Astrocyte of the cerebellum (primary cell): ENCODE measurements around the gene RCL1.

Experiments
- DNase-seq: peaks from one replicate; pipeline ENCODE4 v3.0.0-alpha.2; 2011; ENCODE audit warnings: low read depth
- H3K4me3 ChIP-seq: 2 replicates; pipeline ENCODE4 v1.5.1; 2011; ENCODE audit warnings: mild to moderate bottlenecking, low read depth, low read length, moderate library complexity
- CTCF ChIP-seq: IDR thresholded peaks from 2 replicates; pipeline ENCODE4 v1.5.1; 2012; ENCODE audit warnings: low read length, low read depth, moderate library complexity, mild to moderate bottlenecking; ENCODE audit errors: missing control alignments
- in situ Hi-C: cut with HindIII; loops from 2 replicates; pipeline ENCODE4 v1.10.0; 2017; ENCODE audit warnings: low sequenced_read_pairs

Gene RCL1

GRCh38 chr9:4838189-4838546 is 45.4 kb downstream of the RCL1 start:
- TF ChIP-seq CTCF, result no peak
- in situ Hi-C loops, result no loop called here
- H3K4me3 ChIP-seq, result no peak overlapping the region
- DNase-seq, result no peak

- DNase-seq, result no peak
- in situ Hi-C loops, result no loop called here
- no peak for TF ChIP-seq CTCF
- no peak overlapping the region for H3K4me3 ChIP-seq
Observed at GRCh38 chr9:4839470-4839912, 46.7 kb downstream of the RCL1 start.

- no peak for TF ChIP-seq CTCF
- no peak overlapping the region for H3K4me3 ChIP-seq
- in situ Hi-C loops, result no loop called here
- DNase-seq, result no peak
Observed at GRCh38 chr9:4840018-4840417, 47.3 kb downstream of the RCL1 start.

- TF ChIP-seq CTCF, result no peak
- in situ Hi-C loops, result no loop called here
- no peak overlapping the region for H3K4me3 ChIP-seq
- no peak for DNase-seq
Observed at GRCh38 chr9:4842213-4842612, 49.5 kb downstream of the RCL1 start.

GRCh38 chr9:4842734-4843133 is 50.0 kb downstream of the RCL1 start:
- in situ Hi-C loops, result no loop called here
- H3K4me3 ChIP-seq, result no peak overlapping the region
- no peak for DNase-seq
- TF ChIP-seq CTCF, result no peak

GRCh38 chr9:4844056-4844838 is 51.5 kb downstream of the RCL1 start:
- no peak overlapping the region for H3K4me3 ChIP-seq
- TF ChIP-seq CTCF, result no peak
- no peak for DNase-seq
- in situ Hi-C loops, result no loop called here
